ENCODE data around the gene CEL. TPM values are rescaled to one million over a fixed set of nuclear protein-coding genes. Genes with fewer than 3 reads are reported as not detected.

The CEL gene
- total RNA-seq, 4 donors from 2014 or later, result 0.28 to 0.56 (median 0.34) TPM

DNA sequence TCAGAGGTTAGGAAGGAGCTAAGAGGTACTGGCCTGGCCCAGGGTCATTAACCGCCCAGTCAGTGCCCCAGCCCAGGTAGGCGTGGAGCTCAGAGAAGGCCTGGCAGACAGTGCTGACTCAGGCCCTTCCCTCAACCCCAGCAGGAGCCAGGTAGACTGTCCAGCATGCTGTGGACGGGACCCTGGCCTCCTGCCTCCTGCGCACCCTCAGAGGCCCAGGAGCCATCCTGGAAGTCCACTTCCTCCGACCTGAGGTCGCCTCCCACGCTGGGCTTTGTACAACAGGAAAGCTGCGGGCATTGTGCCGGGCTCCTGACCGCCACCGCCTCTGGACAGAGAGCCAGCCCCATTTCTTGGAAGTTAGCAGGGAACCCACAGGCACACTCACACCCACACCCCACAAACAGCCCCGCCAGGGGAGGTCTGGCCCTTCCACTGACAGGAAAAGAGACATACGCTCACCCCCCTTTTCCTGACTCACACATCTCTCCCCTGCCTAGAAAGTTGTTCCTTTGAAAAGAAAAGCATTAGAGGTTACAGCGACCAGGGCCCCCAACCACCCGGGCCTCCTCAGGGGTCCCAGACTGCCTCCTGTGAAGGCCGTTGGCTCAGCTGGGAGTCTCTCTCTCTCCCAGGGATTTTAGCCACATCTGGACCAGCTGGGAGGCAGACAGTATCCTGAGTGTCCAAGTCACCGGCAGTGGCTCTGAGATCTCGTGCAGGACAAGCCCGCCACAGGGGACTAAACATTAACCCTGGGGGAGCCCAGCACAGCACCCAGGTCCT lies 51.6 kb downstream of the CEL start:
- TF ChIP-seq, protein P1, sequence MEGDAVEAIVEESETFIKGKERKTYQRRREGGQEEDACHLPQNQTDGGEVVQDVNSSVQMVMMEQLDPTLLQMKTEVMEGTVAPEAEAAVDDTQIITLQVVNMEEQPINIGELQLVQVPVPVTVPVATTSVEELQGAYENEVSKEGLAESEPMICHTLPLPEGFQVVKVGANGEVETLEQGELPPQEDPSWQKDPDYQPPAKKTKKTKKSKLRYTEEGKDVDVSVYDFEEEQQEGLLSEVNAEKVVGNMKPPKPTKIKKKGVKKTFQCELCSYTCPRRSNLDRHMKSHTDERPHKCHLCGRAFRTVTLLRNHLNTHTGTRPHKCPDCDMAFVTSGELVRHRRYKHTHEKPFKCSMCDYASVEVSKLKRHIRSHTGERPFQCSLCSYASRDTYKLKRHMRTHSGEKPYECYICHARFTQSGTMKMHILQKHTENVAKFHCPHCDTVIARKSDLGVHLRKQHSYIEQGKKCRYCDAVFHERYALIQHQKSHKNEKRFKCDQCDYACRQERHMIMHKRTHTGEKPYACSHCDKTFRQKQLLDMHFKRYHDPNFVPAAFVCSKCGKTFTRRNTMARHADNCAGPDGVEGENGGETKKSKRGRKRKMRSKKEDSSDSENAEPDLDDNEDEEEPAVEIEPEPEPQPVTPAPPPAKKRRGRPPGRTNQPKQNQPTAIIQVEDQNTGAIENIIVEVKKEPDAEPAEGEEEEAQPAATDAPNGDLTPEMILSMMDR (IDR thresholded peaks at IDR 0.05), result no peak
- ATAC-seq (ENCODE audit: low FRiP score) (peak; percentile 65), DNase-seq (ENCODE audit: low spot score) (no peak)

- TF ChIP-seq, protein P1 (IDR thresholded peaks at IDR 0.05), result no peak
Observed at GRCh38 chr9:133113949-133114885, 52.4 kb downstream of the CEL start.

GRCh38 chr9:133114886-133115603 lies 53.3 kb downstream of the CEL start:
- ATAC-seq (ENCODE audit: low FRiP score) (no peak), DNase-seq (ENCODE audit: low spot score) (no peak)
- TF ChIP-seq, protein P1 (IDR thresholded peaks at IDR 0.05), result no peak

More at GRCh38 chr9:133113949-133114885, 52.4 kb downstream of the CEL start:
- no peak for ATAC-seq (ENCODE audit: low FRiP score)
- no peak for DNase-seq (ENCODE audit: low spot score)

DNA sequence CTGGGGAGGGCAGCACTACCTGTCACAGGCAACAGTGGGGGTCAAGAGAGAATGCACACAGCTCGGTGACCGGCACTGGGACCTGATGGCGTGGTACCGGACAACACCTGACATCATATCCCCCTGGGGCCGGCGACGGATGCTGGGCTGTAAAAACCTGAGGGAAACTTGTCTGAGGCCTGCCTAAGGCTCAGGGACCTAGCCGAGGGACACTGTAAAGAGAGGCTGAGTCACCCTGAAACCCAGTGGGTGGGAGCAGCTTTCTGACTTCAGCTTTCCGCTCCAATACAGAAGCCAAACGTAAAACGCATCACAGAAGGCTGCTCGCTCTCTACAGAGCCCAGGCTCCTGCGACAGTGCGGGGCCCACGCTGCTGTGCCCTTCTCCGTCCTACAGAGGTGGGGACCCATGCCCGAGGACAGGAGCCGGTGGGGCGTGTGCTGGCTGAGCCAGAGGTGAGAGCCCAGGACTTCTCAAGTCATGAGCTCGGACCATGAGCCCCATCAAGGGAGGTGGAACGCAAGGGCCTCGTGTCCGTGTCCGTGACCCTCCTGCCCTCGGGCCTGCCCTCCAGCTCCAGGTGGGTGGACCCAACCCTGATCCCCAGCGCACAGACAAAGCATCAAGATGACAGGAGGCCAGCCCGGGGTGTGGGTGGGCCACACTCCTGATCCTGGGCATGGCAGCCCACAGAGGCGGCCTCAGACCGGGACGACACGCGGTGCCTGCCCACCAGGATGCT lies 54.0 kb downstream of the CEL start:
- TF ChIP-seq, protein P1 (IDR thresholded peaks at IDR 0.05), result no peak
- DNase-seq (ENCODE audit: low spot score) (no peak), ATAC-seq (ENCODE audit: low FRiP score) (no peak)

GRCh38 chr9:133116346-133117231 lies 54.8 kb downstream of the CEL start:
- no peak for DNase-seq (ENCODE audit: low spot score)
- no peak for ATAC-seq (ENCODE audit: low FRiP score)
- TF ChIP-seq, protein P1 (IDR thresholded peaks at IDR 0.05), result no peak

All from omental fat pad (tissue), 4 donors.